ENCODE measurements around the gene ALDH1A2.
"Not testable (repeated sequence)": the region's sequence is repeated elsewhere in the genome, so short reads cannot be mapped to it uniquely, and the experiment has no call there.

Gene ALDH1A2

GRCh38 chr15:58065445-58066041 is at the start of gene ALDH1A2:
Gene ALDH1A2 (minus strand): TSS chr15:58065711. CDS start chr15:58065650, 61 bp downstream.
- no peak for DNase-seq

DNA sequence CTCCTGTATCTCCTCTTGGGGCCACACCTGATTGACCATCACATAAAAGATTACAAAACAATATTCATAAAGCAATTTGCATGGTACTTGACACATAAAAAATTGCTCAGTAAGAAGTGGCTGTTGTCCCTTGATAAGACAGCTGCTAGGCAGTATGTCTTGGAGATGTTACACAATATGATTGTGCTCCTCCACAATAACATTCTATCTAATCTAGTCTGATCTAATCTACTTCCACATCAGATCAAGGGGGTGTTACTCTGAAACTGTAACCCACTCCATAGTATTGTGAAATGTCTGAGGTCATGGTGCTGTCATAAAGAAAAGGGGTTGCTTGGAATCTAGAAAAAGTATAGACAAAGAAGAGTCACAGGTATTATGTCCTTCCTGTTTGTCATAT is 49.3 kb upstream of the ALDH1A2 start:
- DNase-seq = peak; percentile 6

DNA sequence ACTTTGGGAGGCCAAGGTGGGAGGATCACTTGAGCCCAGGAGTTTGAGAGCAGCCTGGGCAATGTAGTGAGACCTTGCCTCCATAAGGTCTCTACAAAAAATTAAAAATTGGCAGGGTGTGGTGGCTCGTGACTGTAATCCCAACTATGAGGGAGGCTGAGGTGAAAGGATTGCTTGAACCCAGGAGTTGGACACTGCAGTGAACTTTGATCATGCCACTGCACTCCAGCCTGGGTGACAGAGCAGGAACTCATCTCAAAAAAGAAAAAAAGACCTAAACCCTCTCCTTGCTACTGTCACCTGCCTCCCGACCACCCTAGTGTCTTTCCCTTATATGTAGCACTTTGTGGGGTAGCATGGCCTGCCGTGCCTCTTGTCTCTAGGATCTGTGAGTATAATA is 48.9 kb upstream of the ALDH1A2 start:
- no peak for DNase-seq

DNA sequence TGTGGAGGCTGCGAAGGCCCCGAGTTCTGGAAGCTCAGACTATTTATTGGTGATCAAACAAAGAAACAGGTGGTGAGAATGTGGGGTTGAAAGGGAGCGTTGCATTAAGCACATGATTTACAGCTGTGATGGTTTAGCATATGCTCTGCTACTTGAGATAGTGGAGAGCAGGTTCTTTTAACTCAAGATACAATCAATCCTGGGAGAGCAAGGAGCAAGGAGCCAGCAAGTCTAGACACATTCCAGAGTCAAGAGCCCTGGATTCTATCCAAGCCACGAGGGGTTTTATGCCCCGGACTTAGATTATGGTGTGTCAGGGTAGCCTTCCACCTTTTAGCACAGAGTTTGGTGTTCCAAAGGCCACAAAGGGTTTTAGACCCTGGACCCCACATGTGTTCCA is 47.8 kb upstream of the ALDH1A2 start:
- not testable (repeated sequence) for DNase-seq

- DNase-seq = no peak
Observed at GRCh38 chr15:58111718-58112104, 46.2 kb upstream of the ALDH1A2 start.

- peak; percentile 68 for DNase-seq
Observed at GRCh38 chr15:58110999-58111717, 45.6 kb upstream of the ALDH1A2 start.

GRCh38 chr15:58109419-58109818 is 43.9 kb upstream of the ALDH1A2 start:
- no peak for DNase-seq

DNA sequence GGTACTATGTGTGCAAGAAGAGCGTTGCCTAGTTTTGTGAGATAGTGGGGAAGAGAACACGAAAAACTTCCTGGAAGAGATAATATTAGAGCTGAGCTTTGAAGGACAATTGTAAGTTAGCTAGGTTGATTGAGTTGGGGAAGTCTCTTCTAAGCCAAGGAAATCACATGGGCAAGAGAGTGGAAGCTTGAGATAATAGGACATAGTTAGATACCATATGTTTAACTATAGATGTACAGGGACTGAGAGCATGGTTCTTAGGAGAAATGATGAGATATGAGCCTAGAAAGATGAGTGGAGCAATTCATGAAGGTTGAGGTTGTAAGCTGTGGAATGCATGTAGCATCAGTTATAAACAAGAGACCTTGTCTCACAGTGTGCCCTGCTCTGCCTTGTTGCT is 42.6 kb upstream of the ALDH1A2 start:
- DNase-seq = no peak

DNA sequence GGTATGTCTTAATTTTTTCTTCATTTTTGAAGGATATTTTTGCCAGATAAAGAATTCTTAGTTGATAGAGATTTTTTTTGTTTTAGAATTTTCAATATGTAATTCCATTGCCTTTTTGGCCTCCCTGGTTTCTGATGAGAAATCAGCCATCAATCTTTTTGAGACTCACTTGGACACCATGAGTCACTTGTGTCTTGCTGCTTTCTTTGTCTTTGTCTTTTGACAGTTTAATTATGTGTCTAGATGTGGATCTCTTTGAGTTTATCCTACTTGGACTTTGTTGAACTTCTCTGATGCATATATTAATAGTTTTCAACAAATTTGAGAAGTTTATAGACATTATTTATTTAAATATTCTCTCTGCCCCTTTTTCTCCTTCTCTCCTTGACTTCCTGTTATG is 38.0 kb upstream of the ALDH1A2 start:
- DNase-seq = no peak

DNA sequence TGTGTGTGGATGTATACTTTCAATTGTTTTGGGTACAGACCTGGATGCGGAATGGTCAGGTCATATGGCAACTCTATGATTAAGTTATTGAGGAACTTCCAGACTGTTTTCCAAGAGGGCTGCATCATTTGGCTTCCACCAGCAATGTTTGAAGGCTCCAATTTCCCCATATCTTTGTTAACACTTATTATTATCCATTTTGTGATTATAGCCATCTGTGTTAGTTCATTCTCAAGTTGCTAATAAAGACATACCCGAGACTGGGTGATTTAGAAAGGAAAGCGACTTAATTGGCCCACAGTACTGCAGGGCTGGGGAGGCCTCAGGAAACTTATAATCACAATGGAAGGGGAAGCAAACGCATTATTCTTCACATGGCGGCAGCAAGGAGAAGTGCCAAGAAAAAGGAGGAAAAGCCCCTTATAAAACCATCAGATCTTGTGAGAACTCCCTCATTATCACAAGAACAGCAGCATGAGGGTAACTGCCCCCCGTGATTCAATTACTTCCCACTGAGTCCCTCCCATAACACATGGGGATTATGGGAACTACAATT is 31.1 kb upstream of the ALDH1A2 start:
- no peak for DNase-seq

DNA sequence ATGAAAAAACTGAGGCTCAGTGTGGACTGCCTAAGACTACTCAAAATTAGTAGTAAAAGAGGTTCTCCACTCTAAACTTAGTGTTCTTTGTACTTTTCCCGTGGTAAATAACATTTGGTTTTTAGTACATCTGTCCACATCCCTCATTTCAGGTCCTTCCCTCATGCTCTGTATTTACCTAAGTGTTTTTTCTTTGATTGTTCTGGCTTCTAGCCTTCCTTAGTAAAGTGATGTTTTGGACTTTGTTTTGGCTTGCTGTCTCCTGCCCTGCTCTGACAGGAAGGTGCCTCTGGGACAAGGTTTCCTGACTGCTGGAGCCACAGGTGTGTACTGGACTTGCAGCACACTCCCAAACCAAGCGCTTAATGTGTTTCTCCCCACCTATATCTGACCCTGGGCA is 29.9 kb upstream of the ALDH1A2 start:
- DNase-seq = no peak

GRCh38 chr15:58087871-58088270 is 22.4 kb upstream of the ALDH1A2 start:
- no peak for DNase-seq

GRCh38 chr15:58086491-58086890 is 21.0 kb upstream of the ALDH1A2 start:
- no peak for DNase-seq

DNA sequence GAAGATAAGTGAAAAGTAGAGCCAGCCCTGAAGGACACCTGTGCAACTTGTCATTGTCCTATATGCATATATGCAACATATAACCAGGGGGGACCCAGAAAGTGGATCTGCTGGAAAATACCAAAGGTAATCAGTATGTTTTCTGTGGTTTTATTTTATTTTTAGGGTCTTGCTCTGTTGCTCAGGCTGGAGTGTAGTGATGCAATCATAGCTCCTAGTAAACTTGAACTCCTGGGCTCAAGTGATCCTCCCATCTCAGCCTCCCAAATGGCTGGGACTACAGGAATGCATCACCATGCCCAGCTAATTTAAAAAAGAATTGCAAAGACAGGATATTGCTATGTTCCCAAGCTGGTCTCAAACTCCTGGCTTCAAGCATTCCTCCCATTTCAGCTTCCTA is 18.0 kb upstream of the ALDH1A2 start:
- DNase-seq = no peak

GRCh38 chr15:58081891-58082290 is 16.4 kb upstream of the ALDH1A2 start:
- DNase-seq = no peak

DNA sequence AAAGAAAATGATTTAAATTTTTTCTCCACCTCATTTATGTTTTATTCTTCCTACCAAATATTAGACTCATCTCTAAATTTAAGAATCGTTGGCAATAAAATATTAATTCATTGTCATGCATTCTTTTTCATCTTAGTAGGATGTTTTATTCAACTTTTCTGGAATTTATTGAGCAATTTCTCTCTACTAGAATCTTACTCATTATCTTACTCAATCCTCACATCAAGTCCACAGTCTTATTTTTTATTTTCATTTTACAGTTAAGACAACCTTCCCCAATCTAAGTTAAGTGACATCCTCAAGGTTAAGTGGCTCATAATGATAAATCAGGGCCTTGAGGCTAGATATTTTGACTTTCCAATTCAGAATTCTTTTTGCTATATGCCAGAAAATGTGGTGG is 15.9 kb upstream of the ALDH1A2 start:
- DNase-seq = no peak

DNA sequence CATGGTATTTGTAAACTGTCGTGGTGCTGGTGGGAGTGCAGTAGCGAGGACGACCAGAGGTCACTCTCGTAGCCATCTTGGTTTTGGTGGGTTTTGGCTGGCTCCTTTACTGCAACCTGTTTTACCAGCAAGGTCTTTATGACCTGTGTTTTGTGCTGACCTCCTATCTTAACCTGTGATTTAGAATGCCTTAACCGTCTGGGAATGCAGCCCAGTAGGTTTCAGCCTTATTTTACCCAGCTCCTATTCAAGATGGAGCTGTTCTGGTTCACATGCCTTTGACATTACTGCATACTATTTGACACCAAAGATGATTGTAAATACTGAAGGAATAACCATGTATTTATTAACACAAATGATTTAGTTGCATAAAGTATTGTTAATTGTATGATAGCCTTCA is 15.4 kb upstream of the ALDH1A2 start:
- DNase-seq = not testable (repeated sequence)

- no peak for DNase-seq
Observed at GRCh38 chr15:58080398-58080797, 14.9 kb upstream of the ALDH1A2 start.

- no peak for DNase-seq
Observed at GRCh38 chr15:58078591-58078990, 13.1 kb upstream of the ALDH1A2 start.

DNA sequence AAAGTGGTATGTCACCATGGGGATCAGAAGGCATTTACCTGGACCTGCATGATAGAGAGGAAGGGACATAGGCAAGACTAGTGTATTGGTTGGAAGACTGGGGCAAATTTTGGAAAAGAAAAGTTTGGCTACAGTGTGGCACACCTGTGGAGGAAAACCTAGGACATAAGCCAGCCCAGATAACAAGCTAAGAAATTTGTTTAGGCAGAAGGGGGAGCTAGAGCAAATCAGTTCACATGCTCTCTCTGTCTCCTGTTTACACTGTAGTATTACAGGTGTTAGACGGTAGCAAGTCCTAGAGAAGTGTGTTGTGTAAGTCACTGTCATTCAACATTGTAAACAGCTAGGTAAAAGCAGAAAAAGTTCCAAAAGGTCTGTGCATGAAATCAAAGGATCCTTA is 11.9 kb upstream of the ALDH1A2 start:
- no peak for DNase-seq

DNA sequence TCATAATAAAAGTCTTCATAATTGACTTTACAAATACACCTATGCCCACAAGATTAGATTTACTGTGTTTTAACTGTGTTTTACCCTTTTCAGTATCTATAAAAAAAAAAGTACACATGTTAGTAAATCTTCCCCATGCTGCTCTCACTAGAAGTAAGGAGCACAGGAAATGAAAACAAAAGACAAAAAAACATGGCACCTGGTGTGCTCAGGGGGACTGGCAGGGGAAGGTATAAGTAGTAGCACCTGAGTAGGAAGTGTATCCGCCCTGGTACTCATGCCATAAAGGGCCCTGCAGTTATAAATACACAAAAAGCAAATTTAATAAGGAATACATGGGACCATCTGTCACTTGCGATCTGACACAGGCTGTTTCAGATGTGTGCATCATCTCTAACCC is 8.9 kb upstream of the ALDH1A2 start:
- no peak for DNase-seq

GRCh38 chr15:58070801-58071418 is 5.4 kb upstream of the ALDH1A2 start:
- peak; percentile 65 for DNase-seq

GRCh38 chr15:58069008-58069407 is 3.5 kb upstream of the ALDH1A2 start:
- no peak for DNase-seq

All from hematopoietic multipotent progenitor cell treated with erythropoietin and hydrocortisone succinate and interleukin-3 and kit ligand, for 8 days (in vitro differentiated cells).